ENCODE measurements around the gene NAMPT. TPM values are rescaled to one million over a fixed set of nuclear protein-coding genes. Genes with fewer than 3 reads are reported as not detected.

NAMPT gene
- total RNA-seq, 1 experiment from 2014 or later = 79.1 TPM

DNA sequence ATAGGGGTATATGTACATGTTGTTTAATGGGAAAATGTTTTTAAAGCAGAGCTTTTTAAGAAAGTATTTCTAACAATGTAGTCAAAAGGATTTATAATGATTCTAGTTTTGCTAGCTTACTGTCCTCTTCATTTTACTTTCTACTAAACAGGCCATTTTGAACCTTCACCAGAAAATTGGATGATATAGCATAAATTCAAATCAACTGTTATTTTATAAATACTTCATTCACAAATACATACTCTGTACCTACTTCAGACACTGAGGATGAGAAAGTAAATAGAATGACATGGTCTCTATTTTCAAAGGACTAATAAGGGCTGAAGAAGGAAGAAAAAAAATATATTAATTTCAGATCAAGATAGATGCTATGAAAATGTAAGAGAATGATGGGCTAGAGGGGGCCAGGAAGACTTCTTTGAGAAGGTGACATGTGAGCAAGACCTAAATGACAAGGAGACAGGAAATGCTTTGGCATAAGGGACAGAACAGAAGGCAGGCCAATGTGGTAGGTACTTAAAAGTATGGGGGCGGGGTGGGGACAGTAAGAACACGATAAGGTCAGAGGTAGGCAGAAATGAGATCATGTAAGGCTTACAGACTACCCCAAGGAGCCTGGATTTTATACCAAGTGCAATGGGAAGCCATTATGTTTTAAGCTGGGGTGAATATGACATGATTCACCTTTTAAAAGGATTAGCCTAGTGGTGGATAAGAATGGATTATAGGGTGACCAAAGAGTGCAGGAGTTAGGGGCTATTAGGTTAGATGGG is 5.2 kb downstream of the NAMPT start:
- CTCF ChIA-PET = no interaction called here
- Mint-ChIP-seq H3K36me3 (ENCODE audit: insufficient read depth, unreplicated experiment) (peaks cover 21% of the 10 kb centered on the region), H3K4me1 (ENCODE audit: low read depth, unreplicated experiment) (peaks cover 7% of the 10 kb centered on the region), H3K27me3 (ENCODE audit: insufficient read depth, unreplicated experiment) (no peaks in the 10 kb centered on the region), H3K27ac (ENCODE audit: unreplicated experiment) (no peak overlapping the region), H3K4me3 (ENCODE audit: unreplicated experiment) (no peak overlapping the region), H3K9me3 (ENCODE audit: unreplicated experiment) (no peaks in the 10 kb centered on the region)
- TF ChIP-seq, protein P1, sequence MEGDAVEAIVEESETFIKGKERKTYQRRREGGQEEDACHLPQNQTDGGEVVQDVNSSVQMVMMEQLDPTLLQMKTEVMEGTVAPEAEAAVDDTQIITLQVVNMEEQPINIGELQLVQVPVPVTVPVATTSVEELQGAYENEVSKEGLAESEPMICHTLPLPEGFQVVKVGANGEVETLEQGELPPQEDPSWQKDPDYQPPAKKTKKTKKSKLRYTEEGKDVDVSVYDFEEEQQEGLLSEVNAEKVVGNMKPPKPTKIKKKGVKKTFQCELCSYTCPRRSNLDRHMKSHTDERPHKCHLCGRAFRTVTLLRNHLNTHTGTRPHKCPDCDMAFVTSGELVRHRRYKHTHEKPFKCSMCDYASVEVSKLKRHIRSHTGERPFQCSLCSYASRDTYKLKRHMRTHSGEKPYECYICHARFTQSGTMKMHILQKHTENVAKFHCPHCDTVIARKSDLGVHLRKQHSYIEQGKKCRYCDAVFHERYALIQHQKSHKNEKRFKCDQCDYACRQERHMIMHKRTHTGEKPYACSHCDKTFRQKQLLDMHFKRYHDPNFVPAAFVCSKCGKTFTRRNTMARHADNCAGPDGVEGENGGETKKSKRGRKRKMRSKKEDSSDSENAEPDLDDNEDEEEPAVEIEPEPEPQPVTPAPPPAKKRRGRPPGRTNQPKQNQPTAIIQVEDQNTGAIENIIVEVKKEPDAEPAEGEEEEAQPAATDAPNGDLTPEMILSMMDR (IDR thresholded peaks at IDR 0.05; ENCODE audit: insufficient read depth in 1 of 2, low read depth in 1 of 2, low read length in 1 of 2, severe bottlenecking in 1 of 2, unreplicated experiment in 1 of 2) = no peak
- intact Hi-C loops (cut with micrococcal nuclease; ENCODE audit: unreplicated experiment) = loop anchor here (10.0 kb wide), 1 partner anchor 885 kb away; the partner anchor contains the start of gene HBP1
- Histone ChIP-seq H3K4me3 (ENCODE audit: low read depth, low read length) (no peak overlapping the region), H3K27me3 (replicated peaks; ENCODE audit: control insufficient read depth, insufficient read depth, low read length) (no peaks in the 10 kb centered on the region), H3K4me1 (peaks cover 7% of the 10 kb centered on the region; the same call in 1 of the 2 replicates), H3K36me3 (ENCODE audit: control insufficient read depth, insufficient read depth, low read length) (peaks cover 1% of the 10 kb centered on the region; the same call in 1 of the 2 replicates), H3K9me3 (no peaks in the 10 kb centered on the region)
- POLR2A ChIA-PET = no interaction called here
- no peak for DNase-seq
- no TSS peak for BruUV-seq (replicated peaks)

DNA sequence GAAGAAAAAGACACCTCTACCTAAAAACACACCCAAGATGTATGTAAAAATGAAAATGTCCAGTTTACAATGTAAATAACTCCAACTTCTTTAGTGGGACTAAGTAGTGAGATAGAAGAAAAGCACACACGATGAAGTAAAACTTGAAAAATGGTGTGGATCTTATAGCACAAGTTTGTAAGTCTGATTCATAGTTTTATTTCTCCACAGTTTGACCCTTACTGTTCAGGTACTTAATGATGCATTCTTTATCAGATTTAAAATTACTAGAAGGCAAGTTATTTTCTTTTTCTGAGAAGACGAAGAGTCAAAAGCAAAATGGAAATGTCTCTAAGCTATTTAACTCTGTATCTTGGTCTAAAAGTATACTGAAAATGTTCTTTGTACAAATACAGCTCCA is 6.1 kb downstream of the NAMPT start:
- peaks cover 19% of the 10 kb centered on the region for H3K36me3 Mint-ChIP-seq (ENCODE audit: insufficient read depth, unreplicated experiment)
- TF ChIP-seq, protein P1 (IDR thresholded peaks at IDR 0.05; ENCODE audit: insufficient read depth in 1 of 2, low read depth in 1 of 2, low read length in 1 of 2, severe bottlenecking in 1 of 2, unreplicated experiment in 1 of 2) = no peak
- ChIA-PET POLR2A (no interaction called here), CTCF (no interaction called here)
- H3K4me3 Mint-ChIP-seq (ENCODE audit: unreplicated experiment) = no peak overlapping the region
- H3K4me3 ChIP-seq (ENCODE audit: low read depth, low read length) = no peak overlapping the region
- intact Hi-C loops (cut with micrococcal nuclease; ENCODE audit: unreplicated experiment) = no loop called here
- H3K27me3 Mint-ChIP-seq (ENCODE audit: insufficient read depth, unreplicated experiment) = no peaks in the 10 kb centered on the region
- H3K4me1 ChIP-seq = peaks cover 7% of the 10 kb centered on the region; the same call in 1 of the 2 replicates
- H3K9me3 Mint-ChIP-seq (ENCODE audit: unreplicated experiment) = no peaks in the 10 kb centered on the region
- H3K4me1 Mint-ChIP-seq (ENCODE audit: low read depth, unreplicated experiment) = peaks cover 2% of the 10 kb centered on the region
- H3K27ac Mint-ChIP-seq (ENCODE audit: unreplicated experiment) = no peak overlapping the region
- H3K36me3 ChIP-seq (ENCODE audit: control insufficient read depth, insufficient read depth, low read length) = peaks cover 1% of the 10 kb centered on the region
- DNase-seq = no peak
- H3K9me3 ChIP-seq = no peaks in the 10 kb centered on the region
- no peaks in the 10 kb centered on the region for H3K27me3 ChIP-seq (replicated peaks; ENCODE audit: control insufficient read depth, insufficient read depth, low read length)
- no TSS peak for BruUV-seq (replicated peaks)

DNA sequence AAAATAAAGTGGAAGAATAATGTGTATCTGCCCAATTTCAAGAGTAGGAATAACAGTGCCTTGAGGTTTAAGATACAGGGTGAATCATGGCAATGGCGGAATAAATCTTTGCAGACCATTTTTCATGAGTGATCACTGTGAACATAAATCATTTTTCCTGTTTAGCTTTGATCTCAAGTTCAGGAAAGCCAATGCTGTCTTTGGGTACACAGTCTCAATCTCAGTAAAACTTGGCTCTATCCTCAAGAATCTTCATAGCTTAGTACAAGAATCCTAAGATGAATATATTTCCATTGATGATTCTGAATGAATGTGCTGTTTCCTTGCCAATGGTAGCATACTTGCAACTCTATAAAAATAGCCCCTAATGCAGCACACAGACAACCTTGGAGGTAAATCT is 6.8 kb downstream of the NAMPT start:
- Mint-ChIP-seq H3K36me3 (ENCODE audit: insufficient read depth, unreplicated experiment) (peaks cover 17% of the 10 kb centered on the region), H3K4me1 (ENCODE audit: low read depth, unreplicated experiment) (no peaks in the 10 kb centered on the region), H3K9me3 (ENCODE audit: unreplicated experiment) (no peaks in the 10 kb centered on the region), H3K4me3 (ENCODE audit: unreplicated experiment) (no peak overlapping the region), H3K27ac (ENCODE audit: unreplicated experiment) (no peak overlapping the region), H3K27me3 (ENCODE audit: insufficient read depth, unreplicated experiment) (no peaks in the 10 kb centered on the region)
- ChIA-PET POLR2A (no interaction called here), CTCF (no interaction called here)
- Histone ChIP-seq H3K36me3 (ENCODE audit: control insufficient read depth, insufficient read depth, low read length) (peaks cover 1% of the 10 kb centered on the region), H3K4me1 (peaks cover 5% of the 10 kb centered on the region; the same call in 1 of the 2 replicates), H3K9me3 (no peaks in the 10 kb centered on the region), H3K27me3 (replicated peaks; ENCODE audit: control insufficient read depth, insufficient read depth, low read length) (no peaks in the 10 kb centered on the region), H3K4me3 (ENCODE audit: low read depth, low read length) (no peak overlapping the region)
- TF ChIP-seq, protein P1 (IDR thresholded peaks at IDR 0.05; ENCODE audit: insufficient read depth in 1 of 2, low read depth in 1 of 2, low read length in 1 of 2, severe bottlenecking in 1 of 2, unreplicated experiment in 1 of 2) = no peak
- intact Hi-C loops (cut with micrococcal nuclease; ENCODE audit: unreplicated experiment) = no loop called here
- no peak for DNase-seq
- no TSS peak for BruUV-seq (replicated peaks)

Measured in Caco-2 (cell line).